Ectodermal cell (in vitro differentiated cells): ENCODE results near the gene ZNF565.
"Not testable (repeated sequence)": the region's sequence is repeated elsewhere in the genome, so short reads cannot be mapped to it uniquely, and the experiment has no call there.

Source experiments
- H3K27ac ChIP-seq: 2 replicates; pipeline ENCODE4 v1.7.0; 2013; ENCODE audit warnings: mild to moderate bottlenecking, low read depth, low read length; ENCODE audit not compliant: insufficient read depth, poor library complexity, severe bottlenecking
- H3K27me3 ChIP-seq: 2 replicates; pipeline ENCODE4 v1.7.0; 2013; ENCODE audit warnings: mild to moderate bottlenecking, low read length; ENCODE audit not compliant: insufficient read depth, control insufficient read depth, poor library complexity, severe bottlenecking
- H3K36me3 ChIP-seq: one replicate; pipeline ENCODE4 v1.7.0; 2013; ENCODE audit warnings: low read length; ENCODE audit not compliant: control insufficient read depth, insufficient read depth
- H3K4me1 ChIP-seq: one replicate; pipeline ENCODE4 v1.7.0; 2013; ENCODE audit warnings: low read length; ENCODE audit not compliant: control insufficient read depth, insufficient read depth
- H3K4me3 ChIP-seq: 2 replicates; pipeline ENCODE4 v1.7.0; 2013; ENCODE audit warnings: low read depth, low read length, control low read depth; ENCODE audit not compliant: insufficient read depth
- H3K9me3 ChIP-seq: 2 replicates; pipeline ENCODE4 v1.7.0; 2013; ENCODE audit warnings: mild to moderate bottlenecking, low read length, moderate library complexity; ENCODE audit not compliant: control insufficient read depth
- WGBS, 2 experiments: methylation state at CpG; one replicate each; pipeline ENCODE4 v1.1.7; 2013; ENCODE audit warnings: missing lambda C conversion rate in 2 of 2; 5-methylcytosine and 5-hydroxymethylcytosine counted together

ZNF565 gene

DNA sequence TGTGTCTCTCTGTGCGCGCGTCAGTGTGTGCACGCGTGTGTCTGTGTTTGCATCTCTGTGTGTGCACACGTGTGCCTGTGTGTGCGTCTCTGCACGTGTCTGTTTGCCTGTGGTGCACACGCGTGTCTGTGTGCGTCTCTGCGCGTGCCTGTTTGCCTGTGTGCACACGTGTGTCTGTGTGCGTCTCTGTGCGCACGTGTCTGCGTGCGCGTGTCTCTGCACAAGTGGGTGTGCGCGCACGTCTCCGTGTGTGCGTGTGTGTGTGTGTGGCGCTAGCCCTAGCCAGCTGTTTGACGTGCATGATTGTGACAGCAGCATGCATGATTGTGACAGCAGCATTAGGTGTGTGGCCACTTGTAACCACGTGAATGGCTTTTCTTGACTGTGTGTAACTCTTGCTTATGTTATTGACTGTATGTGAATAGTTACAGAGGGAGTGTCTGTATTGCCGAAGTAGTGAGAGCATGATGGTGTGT, 31.6 kb upstream of the ZNF565 start:
- no peaks in the 10 kb centered on the region for H3K4me1 ChIP-seq
- H3K4me3 ChIP-seq, result no peak overlapping the region
- no peaks in the 10 kb centered on the region for H3K9me3 ChIP-seq
- H3K27ac ChIP-seq, result no peak overlapping the region
- no peaks in the 10 kb centered on the region for H3K36me3 ChIP-seq
- 94 to 95% methylated on average over 29 of the region's 29 CpGs for WGBS, 2 experiments
- H3K27me3 ChIP-seq, result no peaks in the 10 kb centered on the region

DNA sequence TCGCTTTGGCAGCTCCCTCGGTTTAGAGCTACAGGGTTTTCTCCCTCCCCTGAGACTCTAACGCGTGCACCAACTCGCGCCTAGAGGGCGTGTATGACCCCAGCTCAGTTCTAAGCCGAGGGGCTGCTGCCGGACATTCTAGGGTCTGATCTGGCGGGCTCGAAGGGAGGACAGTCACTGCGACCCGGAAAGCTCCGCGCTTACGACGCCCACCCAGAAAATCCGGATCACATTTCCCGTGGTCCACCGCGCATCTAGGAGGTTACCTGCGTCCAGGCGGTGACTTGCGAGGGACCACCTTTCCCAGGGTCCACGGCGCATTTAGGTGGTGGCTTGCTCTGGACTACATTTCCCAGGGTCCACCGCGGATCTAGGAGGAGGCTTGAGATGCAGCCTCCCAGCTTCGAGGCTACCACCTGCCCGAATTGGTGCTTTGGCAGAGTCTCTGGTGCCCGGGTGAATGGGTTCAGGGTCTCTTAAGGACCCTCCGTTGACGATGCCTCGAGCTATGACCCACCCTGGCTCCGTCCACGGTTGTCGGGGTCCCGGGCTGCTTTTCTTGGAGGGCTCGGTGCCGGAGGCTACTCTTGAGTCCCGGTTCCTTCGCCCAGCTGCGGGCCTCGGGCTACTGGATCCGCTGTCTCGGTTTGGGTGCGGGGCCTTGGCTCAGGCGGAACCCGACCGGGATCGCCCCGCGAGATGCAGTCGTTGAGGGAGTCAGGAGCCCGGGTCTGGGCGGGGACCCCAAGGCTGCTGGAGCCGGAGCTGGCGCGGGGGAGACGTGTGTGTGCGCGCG, 30.9 kb upstream of the ZNF565 start:
- WGBS, 2 experiments, result 63 to 67% methylated on average over 63 of the region's 63 CpGs
- peak overlapping the region; percentile 28 for H3K4me3 ChIP-seq
- no peak overlapping the region for H3K27ac ChIP-seq
- no peaks in the 10 kb centered on the region for H3K9me3 ChIP-seq
- H3K27me3 ChIP-seq, result no peaks in the 10 kb centered on the region
- H3K36me3 ChIP-seq, result no peaks in the 10 kb centered on the region
- H3K4me1 ChIP-seq, result no peaks in the 10 kb centered on the region

DNA sequence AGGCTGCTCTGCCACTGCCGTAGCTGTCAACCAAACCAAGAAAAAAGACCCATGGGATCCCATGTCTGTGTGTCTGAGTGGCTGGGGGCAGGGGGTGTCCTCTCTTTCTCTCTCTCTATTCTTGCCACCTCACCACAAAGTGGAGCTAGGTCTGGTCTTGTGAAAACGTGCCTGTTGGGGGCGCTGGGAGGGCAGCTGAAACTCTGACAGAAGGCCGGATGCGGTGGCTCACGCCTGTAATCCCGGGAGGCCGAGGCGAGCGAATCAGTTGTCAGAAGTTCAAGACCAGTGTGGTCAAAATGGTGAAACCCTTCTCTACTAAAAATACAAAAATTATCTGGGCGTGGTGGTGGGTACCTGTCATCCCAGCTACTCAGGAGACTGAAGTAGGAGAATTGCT, 29.6 kb upstream of the ZNF565 start:
- H3K9me3 ChIP-seq, result no peaks in the 10 kb centered on the region
- H3K36me3 ChIP-seq, result no peaks in the 10 kb centered on the region
- no peaks in the 10 kb centered on the region for H3K27me3 ChIP-seq
- WGBS, 2 experiments, result 87 to 92% methylated on average over 11 of the region's 11 CpGs
- H3K27ac ChIP-seq, result no peak overlapping the region
- H3K4me3 ChIP-seq, result no peak overlapping the region
- no peaks in the 10 kb centered on the region for H3K4me1 ChIP-seq

DNA sequence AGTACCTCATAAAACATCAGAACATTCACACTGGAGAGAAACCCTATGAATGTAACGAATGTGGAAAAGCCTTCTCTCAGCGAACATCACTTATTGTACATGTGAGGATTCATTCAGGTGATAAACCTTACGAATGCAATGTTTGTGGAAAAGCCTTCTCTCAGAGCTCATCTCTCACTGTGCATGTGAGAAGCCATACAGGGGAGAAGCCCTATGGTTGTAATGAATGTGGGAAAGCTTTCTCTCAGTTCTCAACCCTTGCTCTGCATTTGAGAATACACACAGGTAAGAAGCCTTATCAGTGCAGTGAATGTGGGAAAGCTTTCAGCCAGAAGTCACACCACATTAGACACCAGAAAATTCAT, 22.5 kb upstream of the ZNF565 start:
- H3K36me3 ChIP-seq, result peaks cover 53% of the 10 kb centered on the region
- H3K27ac ChIP-seq, result no peak overlapping the region
- no peaks in the 10 kb centered on the region for H3K9me3 ChIP-seq
- H3K27me3 ChIP-seq, result no peaks in the 10 kb centered on the region
- 97 to 98% methylated on average over 3 of the region's 3 CpGs for WGBS, 2 experiments
- no peak overlapping the region for H3K4me3 ChIP-seq
- no peaks in the 10 kb centered on the region for H3K4me1 ChIP-seq

GRCh38 chr19:36236304-36236945, 22.0 kb upstream of the ZNF565 start:
- no peak overlapping the region for H3K4me3 ChIP-seq

GRCh38 chr19:36233626-36234025, 19.2 kb upstream of the ZNF565 start:
- H3K4me3 ChIP-seq, H3K27me3 ChIP-seq, H3K4me1 ChIP-seq, H3K27ac ChIP-seq, H3K9me3 ChIP-seq: not testable (repeated sequence)
- H3K36me3 ChIP-seq, result peaks cover 79% of the 10 kb centered on the region
- WGBS, 2 experiments, result 90 to 95% methylated on average over 5 to 6 of the region's 7 CpGs

More at GRCh38 chr19:36236304-36236945, 22.0 kb upstream of the ZNF565 start:
- 100% methylated on average over 5 to 6 of the region's 6 CpGs for WGBS, 2 experiments
- no peaks in the 10 kb centered on the region for H3K27me3 ChIP-seq
- no peaks in the 10 kb centered on the region for H3K9me3 ChIP-seq
- H3K4me1 ChIP-seq, result no peaks in the 10 kb centered on the region
- H3K36me3 ChIP-seq, result peaks cover 58% of the 10 kb centered on the region
- H3K27ac ChIP-seq, result no peak overlapping the region

DNA sequence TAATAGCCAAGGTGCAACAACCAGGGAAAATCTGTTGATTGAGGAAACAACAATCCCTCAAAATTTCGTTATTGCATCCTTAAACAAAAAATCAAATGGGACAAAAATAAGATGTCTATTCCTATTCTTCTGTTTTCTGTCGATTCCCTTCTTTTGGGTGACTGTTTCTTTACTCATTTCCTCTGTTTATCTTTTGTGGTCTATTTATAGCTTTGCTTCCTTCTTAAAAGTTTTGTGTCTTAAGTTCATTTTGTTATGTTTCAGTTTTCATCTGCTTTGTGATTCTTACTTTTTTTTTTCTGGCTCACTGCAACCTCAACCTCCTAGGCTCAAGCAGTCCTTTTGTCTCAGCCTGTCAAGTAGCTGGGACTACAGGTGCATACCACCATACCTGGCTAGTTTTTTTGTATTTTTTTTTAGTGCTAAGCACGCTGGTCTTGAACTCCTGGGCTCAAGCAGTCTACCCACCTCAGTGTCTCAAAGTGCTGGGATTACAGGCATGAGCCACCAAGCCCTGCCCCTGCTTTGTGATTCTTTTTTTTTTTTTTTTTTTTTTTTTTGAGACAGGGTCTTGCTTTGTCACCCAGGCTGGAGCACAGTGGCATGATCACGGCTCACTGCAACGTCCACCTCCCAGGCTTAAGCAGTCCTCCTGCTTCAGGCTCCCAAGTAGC, 10.9 kb upstream of the ZNF565 start:
- no peaks in the 10 kb centered on the region for H3K4me1 ChIP-seq
- no peaks in the 10 kb centered on the region for H3K9me3 ChIP-seq
- H3K27me3 ChIP-seq, result no peaks in the 10 kb centered on the region
- H3K27ac ChIP-seq, result no peak overlapping the region
- no peak overlapping the region for H3K4me3 ChIP-seq
- H3K36me3 ChIP-seq, result peaks cover 58% of the 10 kb centered on the region
- 91 to 97% methylated on average over 5 of the region's 5 CpGs for WGBS, 2 experiments

GRCh38 chr19:36222503-36222902, 8.0 kb upstream of the ZNF565 start:
- Histone ChIP-seq H3K27me3 (no peaks in the 10 kb centered on the region), H3K27ac (no peak overlapping the region), H3K36me3 (peaks cover 39% of the 10 kb centered on the region), H3K4me1 (no peaks in the 10 kb centered on the region), H3K9me3 (no peaks in the 10 kb centered on the region), H3K4me3 (no peak overlapping the region)
- 96 to 100% methylated on average over 4 of the region's 4 CpGs for WGBS, 2 experiments

DNA sequence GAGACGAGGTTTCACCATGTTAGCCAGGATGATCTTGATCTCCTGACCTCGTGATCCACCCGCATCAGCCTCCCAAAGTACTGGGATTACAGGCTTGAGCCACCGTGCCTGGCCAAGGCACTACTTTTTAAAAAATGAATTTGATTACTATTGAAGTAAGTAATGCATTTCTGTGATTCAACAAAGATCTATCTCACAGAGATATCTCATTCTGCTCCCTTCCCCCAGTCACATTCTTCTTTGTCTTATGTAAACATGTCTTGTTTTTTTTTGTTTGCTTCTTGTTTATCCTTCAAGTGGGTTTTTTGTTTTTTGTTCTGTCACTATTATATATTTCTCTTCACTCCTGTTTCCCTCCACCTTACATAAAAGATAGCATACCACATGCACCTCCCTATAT, 7.0 kb upstream of the ZNF565 start:
- peaks cover 34% of the 10 kb centered on the region for H3K36me3 ChIP-seq
- no peak overlapping the region for H3K4me3 ChIP-seq
- no peaks in the 10 kb centered on the region for H3K27me3 ChIP-seq
- 93 to 97% methylated on average over 4 of the region's 4 CpGs for WGBS, 2 experiments
- H3K27ac ChIP-seq, result no peak overlapping the region
- no peaks in the 10 kb centered on the region for H3K9me3 ChIP-seq
- no peaks in the 10 kb centered on the region for H3K4me1 ChIP-seq
